ELR (cell line): Measurements from ENCODE around the gene AEBP1.

ENCODE experiments used
- DNase-seq: peaks from one replicate; pipeline ENCODE4 v3.0.0-alpha.2; 2015; ENCODE audit warnings: low read depth

The AEBP1 gene

GRCh38 chr7:44156453-44157010 is 52.4 kb downstream of the AEBP1 start:
- no peak for DNase-seq

DNA sequence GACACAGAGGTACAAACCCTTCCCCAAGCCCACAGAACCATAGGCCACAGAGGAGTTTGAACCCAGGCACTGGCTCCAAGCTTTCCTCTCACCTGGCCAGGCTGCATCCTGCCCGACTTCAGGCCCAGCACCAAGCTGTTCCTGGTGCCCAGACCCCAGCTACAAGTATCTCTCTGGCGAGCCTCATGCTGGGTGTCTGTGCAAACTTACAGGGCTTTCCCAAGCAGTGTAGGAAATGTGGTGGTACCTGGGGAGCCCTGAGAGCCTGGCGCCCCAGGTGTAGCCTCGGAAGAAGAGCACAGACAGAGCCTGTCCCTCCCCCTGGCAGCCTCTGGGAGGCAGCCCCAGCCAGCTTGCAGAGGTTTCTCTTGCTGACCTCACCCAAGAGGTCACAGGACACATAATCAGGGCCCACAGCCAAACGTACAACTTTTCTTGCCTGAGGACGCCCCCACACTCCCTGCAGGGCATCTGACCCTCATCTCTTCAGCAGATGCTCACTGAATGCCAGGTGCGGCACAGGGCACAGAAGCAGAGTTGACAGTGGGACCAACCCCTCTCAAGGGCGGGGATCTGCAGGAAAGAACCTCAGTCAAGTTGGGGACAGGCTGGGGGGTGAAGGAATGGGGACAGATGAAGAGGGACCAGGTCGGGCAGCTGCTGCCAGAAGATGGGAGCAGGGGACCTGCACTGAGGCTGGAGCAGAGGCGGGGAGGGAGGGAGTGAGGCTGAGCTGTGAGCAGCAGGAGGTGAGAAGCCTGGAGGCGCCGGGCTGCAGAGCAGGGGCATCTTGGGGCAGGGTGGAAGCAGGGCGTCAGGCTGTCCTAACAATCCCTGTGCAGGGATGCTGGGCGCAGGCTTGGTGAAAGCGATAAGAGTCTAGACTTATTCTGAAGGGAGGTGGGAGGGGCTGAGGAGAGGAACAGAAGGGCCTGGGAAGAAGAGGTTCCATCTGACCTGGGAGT is 53.3 kb downstream of the AEBP1 start:
- DNase-seq: no peak

DNA sequence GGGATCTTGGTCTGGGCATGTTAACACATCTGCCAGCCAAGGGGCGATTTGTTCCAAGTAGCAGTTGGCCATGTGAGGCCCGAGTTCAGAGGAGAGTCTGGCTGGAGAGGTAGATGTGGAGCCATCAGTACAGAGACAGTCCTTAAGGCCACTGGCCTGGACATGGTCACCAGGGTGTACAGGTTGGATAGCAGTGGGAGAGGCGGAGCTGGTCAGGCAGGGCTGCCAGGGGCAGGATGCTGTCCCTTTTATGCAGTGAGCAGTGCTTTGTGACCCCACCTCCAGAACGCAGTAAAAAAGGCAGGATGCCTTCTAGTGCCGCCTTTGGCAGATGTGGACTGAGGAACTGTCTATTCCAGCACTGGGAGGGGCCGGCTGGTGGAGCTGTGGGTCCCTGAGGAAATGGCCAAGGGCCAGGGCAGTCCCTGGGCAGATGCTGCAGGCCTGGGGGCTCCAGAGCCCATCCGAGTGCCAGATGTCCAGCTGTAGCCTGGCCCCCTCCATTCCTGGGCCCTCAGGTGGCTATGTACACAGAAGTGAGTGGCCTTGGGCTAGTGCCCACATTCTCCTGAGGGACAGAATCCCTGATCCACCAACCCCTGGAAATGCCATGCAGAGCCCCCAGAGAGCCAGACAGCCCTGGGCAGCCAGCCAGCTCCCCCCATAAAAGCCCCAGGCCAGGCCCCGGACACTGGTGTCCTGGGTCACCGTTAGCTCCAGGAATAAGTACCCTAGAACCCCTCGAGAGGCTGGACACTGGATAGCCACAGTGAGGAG is 54.1 kb downstream of the AEBP1 start:
- no peak for DNase-seq

DNA sequence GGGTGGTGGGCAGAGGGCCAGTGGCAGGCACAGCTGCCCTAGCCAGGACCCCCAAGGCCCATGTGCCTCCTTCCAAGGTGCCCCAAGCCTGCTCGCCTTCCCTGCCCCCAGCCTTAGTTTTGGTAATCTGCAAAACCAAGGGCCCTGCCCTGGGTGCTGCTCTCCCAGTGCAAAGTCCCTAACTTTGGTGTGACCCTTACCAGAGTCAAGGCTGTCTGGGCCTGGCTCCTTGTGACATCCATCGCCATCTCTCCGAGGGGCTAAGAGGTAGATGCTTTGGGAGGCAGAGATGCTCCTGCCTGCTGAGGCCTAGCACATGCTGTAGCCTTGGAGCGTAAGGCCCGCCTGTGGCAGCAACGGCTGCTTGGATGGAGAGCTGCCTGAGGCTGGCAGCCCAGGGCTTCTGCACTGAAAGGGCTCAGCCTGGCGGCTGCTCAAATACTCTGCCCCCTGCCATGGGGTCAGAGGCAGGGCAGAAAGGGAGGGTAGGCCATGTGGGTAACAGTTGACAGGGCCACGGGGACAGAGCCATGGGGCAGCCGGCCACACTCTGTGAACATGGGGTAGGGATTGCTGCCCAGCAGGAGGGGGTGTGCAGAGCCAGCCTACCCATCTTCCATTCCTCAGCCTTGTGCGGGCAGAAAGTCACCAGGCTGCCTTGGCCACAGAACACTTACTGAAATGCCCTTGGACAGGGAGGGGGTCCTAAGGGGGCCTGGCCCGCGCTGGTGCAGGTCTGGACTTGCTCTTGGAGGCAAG is 54.9 kb downstream of the AEBP1 start:
- no peak for DNase-seq

DNA sequence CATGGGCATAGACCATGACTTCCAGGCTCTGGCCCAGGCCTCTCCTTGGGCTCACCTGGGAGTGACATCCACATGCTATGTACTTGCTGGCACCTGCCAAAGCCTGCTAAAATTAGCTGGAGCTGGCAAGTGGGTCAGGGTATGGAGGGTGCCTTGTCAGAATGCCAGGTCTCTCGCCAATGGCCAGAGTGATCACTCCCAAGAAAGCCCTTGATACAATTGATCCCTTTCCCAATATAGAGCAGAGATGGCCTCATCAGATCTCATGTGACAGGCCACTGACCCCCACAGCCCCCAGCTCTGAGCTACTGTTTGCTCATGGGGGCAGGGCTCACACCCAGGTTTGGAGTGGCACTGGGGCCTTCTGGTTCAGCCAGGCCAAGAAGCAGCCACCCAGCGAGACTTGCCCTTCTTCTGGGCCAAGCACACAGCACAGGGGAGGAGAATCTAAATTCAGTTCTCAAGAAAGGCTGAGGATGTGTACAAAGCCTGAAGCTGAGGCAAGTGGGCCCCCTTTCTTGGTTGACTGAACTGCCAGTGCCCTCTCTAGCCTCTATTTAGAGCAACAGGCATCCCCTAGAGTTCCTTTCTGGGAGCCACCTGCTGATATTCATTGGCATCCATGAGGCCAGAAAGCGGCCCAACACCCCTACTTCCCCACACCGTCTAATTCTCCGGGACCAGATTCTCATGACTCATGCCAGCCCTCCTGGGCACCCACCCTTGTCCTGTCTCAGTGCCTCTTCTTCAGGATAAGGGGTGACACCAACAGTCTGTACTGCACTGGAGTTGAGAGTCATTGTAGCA is 55.9 kb downstream of the AEBP1 start:
- no peak for DNase-seq

- DNase-seq: no peak
Measured at GRCh38 chr7:44161371-44161770, 57.2 kb downstream of the AEBP1 start.

GRCh38 chr7:44162179-44162578 is 58.0 kb downstream of the AEBP1 start:
- DNase-seq: no peak

DNA sequence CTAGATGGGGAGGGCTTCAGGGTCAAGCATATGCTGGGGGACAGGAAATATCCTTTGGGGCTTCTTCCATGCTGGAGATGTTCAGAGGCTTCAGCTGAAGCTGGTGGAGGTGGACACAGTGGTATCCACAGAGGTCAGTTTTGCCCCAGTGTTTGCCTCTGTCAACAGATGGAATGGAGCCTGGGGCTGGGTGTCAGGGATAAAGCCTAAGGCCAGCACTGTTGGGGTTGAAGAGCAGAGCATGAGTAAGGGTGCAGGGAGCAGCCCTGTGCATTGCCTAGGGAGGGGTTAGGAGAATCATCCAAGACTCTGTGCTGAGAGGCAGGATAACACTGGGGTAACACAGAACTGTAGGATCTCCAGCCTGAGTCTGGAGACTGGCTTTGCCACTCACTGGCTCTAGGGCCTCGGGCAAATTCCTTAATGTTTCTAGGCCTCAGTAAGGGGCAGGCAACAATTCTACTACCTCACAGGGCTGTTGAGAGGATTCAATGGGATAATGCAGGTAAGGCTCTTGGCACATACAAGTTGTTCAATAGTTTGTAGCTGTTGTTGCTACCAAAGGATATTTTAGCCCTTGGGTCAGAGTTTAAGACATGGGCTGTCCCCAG is 58.7 kb downstream of the AEBP1 start:
- peak; percentile 21 for DNase-seq

GRCh38 chr7:44163591-44163990 is 59.4 kb downstream of the AEBP1 start:
- peak; percentile 90 for DNase-seq
